Raji (cell line): Measurements from ENCODE around the gene ACTR6.

Experiments used
- POLR2A ChIP-seq: IDR thresholded peaks from 2 replicates; pipeline ENCODE4 v1.6.1; 2011; ENCODE audit warnings: low read depth, low read length, control low read depth; ENCODE audit not compliant: insufficient read depth

Gene ACTR6

DNA sequence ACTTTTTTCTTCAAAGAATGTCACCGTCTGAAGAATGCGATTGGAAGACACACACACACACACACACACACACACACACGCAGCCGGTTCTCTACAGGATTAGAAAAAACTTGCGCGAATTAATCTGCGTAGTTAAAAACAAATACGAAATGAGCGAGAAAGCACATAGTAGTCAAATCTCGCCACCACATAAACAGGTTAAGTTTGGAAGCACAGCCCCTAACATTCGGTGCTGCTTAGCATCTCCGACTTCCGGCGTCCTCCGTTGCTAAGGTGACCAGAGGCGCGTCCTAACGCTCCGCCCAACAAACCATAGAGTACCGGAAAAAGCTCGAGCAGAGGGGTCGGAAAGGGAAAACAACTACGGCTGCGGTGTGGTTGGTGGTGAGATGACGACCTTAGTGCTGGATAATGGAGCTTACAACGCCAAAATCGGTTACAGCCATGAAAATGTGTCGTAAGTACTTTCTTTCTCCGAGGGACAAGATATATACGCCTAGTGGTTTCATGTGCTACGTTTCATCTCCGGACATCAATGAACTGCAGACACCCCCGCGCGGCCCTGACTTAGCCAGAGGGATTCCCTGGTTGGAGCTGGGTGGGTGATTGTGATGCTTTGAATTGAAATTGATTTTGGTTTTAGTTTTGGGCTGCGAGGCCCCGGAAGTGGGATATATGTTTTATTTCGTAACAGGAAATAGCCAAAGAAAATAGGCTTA is at the start of gene ACTR6:
Gene ACTR6 (plus strand): TSS at position 353 of the 719 bp plus-strand sequence. CDS start 37 bp downstream, at position 390.
- peak; percentile 95 for TF ChIP-seq POLR2A

DNA sequence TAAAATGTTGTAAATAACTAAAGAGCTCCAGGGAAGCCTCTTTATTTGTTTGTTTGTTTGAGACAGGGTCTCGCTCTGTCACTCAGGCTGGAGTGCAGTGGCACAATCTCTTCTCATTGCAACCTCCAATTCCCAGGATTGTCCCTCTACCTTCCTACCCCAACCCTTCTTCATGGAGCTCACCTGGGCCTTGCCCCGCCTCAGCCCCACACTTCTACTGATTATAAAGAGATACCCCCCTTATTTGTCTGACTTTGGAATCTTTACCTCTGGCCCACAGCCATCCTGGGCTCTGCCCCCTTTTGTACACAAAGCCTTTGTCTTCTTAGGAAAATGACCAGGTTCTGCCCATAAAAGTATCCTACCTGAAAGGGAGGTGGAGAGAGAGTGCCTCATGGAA is 48.8 kb upstream of the ACTR6 start:
- no peak for TF ChIP-seq POLR2A

DNA sequence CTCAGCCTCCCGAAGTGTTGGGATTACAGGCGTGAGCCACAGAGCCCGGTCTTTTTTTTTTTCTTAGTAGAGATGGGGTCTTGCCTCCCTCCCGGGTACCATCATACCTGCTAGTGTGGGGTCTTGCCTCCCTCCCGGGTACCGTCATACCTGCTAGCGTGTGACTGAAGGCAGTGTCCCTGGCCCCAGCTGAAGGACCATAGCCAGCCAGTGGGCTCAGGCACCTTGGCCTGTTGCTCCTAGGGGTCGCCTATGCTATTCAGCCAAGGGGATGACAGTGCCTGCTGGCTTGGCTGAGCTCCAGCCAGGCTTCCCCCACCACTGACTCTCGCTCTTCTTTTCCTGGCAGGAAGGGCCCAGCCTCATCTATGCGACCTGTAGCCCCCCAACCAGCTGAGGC is 47.5 kb upstream of the ACTR6 start:
- TF ChIP-seq POLR2A, result no peak

DNA sequence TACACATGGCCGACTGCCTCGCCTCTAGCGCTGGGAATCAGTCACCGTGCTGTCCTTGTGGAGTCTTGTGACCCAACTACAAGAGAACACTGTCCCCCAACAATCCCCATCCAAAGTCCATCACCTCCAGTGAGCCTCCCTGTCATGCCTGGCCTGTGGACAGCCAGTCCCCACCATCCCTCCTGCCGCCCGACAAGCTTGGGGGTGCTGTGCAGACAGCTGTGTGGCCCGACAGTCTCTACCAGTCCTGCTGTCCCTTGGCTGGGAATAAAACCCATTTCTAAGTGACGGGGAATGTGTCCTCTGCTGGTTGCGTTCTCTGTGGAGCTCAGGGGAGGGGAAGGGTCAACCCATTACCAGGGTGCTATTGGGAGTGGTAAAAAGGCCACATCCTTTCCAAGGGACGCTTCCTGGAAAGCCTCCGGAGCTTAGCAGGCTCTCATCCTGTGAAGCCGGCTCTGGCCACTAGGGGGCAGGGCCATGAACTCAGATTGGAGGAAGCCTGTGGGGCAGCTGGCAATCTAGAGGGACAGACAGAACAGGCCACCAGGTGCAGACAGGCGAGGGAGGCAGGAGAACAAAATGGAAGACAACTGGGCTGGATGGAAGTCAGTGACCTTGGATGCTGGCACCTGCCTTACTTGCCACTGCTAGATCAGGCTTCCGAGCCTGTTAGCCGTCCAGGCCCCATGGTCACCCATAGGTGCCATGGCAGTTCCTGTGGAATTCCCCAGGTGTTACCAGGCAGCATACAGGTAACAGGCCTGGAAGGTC is 46.0 kb upstream of the ACTR6 start:
- TF ChIP-seq POLR2A, result no peak

DNA sequence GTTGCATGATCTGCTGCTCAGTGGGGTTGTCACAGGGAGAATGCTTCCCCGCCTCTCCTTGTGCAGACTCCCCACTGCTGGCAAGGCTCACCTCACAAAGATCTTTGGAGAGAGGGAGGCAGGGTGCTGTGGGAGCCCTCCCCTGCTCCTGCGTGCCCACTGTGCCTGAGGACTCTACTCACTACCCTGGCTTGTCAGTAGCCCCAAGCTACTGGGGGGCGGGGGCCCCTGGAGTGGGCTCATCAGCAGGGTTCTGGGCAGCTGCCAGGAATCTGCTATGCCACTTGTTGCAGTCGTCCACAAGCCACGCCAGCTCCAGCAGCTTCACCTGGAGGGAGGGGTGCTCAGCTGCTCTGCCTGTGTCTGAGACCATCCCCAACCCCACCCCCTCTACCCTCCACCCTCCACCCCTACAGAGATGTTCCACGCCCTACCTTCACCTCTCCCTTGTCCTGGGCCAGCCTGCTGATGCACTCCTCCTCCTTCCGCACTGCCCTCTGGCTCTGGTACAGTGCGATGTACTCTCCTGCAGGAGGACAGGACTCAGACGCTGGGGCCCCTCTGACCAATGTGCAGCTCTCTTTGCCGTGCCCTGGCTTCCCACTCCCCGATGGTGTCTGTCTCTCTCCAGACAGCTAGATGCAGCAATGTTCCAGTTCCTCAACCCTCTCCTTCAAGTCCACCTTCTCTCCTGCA is 43.7 kb upstream of the ACTR6 start:
- TF ChIP-seq POLR2A, result no peak

DNA sequence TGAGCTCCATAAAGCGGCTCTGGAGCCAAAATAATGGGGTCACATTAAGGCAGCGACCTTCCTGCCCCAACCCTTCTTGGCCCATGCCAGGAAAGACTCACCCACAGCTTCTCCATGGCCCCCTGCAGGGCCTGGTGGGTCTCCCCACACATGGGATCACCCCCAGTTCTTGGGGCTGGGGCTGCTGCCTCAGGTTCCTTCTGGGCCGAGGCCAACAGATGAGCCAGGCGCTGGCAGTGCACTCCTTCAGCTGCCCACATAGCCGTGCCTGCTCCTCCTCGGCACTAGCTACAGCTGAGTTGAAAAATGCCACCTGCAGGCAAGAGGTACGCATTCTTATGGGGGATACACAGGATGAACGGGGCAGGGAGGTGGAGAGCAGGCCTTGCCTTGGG is 43.2 kb upstream of the ACTR6 start:
- no peak for TF ChIP-seq POLR2A

DNA sequence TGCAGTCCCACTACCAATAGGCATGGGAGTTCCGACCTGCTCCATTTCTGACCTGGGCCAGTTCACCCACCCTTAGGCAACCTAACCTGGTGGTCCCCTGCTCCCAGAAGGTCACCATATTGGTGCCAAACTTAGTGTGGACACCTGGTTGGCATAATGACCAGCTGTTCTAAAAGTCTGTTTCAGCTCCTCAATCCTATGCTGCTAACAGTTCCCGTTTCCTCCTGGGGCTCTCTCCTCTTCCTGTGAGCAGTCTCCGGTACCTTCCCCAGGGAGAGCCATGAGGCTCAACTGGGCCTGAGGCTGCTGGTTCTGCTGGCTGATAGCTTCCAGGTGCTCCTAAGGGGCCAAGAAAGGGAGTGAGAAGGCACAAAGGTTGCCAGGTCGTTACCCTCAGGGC is 42.1 kb upstream of the ACTR6 start:
- TF ChIP-seq POLR2A, result no peak

DNA sequence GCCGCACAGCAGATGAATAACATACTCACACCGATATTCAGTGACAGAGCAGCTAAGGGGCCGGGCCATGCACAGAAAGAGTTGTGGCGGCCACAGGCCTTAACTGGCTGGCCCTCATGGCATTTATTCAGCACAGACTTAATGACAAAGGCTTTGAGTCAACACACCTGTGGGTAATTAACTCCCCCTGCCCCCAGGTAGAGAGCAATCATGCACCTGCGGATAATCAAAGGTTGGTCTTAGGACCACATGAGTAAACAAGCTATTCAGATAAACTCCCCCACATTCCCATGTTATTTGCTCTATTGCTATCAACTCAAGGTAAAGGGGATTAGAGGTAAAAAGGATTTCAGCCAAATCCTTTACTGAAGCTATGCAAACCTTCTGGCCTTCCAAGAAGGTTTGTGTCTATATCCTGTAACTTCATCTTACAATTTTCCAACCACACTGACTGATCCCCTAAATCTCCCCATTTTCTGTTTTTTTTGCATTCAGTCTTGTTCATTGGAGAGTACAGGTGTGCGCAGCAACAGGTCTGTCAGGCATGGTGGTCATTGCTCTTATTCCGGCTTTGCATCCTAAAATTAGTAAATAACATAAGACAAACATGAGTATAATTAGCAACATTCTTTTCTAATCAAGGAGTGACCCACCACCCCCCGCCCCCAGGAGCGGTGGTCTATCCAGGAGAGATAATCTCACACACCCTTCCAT is 41.1 kb upstream of the ACTR6 start:
- TF ChIP-seq POLR2A, result no peak

DNA sequence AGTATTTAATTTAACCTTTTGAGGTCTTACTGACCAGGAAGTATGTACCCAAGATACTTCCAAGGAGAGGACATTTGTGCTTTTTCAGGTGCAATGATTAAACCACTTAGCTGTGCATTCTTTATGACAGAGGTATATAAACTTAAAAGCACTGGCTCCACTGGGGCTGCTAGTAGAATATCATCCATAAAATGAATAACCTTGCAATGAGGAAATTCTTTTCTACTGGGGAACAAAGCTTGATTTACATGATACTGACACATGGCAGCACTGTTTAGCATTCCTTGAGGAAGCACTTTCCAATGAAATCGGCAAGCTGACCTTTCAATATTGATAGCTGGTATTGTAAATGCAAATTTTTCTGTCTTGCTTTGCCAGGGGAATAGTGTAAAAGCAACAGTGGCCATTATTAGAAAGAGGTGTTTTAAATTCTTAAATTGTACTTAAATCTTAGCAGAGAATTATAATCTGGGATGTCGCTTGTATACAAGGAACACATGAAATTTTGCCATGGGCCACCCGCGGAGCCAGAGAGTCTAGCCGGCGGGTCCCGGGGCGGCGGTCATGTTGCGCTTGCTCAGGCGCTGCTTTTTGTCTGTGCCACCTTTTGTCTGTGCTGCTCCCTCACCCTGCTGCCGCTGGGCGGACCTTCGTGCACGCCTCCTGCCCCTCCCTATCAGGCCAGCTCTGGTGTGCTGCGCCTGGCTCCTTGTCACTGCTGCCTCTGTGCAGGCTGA is 37.0 kb upstream of the ACTR6 start:
- TF ChIP-seq POLR2A, result no peak

DNA sequence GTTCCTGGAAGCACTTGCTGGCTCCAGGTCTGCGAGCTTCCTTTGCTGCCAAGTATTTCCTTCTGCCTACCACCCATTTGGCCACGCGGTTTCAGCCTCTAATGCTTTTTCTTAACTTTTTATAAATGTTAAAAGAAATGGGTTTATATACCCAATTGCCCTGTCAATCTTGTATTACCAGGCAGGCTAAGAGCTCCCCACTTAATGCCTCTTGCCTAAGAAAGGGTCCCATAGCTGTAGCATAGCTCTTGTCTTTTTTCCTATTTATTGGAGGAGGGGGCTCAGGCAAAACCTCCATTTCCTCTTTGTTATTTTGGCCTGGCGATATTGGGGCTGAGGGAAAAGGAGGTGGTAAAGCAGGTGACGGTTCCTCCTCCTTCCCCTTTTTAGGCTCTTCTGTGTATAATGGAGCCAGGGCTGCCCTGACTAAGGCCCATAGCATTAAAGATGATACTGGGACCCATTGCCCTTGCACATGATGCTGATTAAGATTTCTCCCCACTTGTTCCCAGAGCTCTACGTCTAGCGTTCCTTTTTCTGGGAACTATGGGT is 36.4 kb upstream of the ACTR6 start:
- TF ChIP-seq POLR2A, result no peak

DNA sequence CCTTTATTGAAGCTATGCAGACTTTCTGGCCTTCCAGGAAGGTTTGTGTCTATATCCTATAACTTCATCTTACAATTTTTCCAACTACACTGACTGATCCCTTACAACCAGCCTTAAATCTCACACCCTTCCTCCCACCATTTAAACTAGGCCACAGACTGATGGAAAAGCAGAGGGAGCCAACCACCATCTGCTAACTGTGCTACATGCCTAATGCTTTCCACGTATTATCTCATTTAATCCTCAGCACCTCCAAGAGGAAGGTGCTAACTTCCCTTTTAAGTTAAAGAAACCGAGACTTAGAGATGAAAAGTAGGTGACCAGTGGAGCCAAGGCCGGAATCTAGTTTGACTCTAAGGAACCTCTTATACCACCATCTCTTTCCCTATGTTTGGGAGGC is 35.3 kb upstream of the ACTR6 start:
- TF ChIP-seq POLR2A, result no peak

DNA sequence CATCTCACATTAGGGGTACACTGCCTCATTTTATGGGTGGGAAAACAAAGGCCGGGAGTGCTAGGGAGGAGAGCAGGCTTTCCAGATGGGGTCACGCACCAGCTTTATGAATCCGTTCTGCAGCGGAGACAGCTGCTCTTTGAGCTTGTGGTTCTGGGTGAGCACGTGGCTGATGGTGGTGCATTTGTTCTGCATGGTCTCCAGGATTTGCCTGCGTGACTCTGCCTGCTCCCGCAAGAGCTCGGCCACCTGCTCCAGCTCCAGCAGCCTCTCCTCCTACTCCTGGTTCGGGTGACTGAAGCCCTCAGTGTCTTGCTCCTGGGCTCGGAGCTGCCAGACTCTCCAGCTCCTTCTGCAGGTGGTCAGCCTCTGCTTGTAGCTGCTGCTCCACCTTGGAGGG is 34.4 kb upstream of the ACTR6 start:
- TF ChIP-seq POLR2A, result no peak

DNA sequence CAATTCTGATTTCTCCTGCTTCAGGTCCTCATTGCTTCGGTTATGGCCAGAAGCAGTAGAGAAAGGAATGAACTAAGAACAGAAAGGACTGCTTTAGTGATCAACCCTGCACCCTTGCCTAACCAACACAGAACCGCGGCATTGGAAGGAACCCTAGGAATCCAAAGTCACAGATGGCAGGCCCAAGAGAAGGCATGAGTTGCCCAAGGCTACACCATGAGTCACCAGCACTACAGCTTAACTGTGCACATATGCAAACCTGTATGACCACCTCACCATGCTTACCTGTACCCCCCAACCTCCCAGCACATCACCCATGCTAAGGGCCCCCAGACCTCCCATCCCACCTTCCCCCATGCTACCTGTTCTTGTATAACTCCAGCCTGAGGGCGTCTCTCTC is 32.1 kb upstream of the ACTR6 start:
- no peak for TF ChIP-seq POLR2A

DNA sequence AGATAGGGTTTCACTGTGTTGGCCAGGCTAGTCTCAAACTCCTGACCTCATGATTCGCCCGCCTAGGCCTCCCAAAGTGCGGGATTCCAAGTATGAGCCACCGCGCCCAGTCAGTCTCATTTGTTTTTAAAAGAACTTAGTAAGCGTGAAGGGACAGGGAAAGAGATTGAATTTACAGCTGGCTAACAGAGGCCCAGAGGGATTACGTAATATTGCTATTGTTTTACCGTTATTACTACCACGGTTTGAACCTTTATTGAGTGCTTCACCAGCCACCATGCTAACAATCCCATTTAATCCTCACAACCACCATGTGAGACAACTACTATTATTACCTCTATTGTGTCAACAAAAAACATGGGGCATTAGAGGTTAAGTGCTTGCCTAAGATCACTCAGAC is 31.3 kb upstream of the ACTR6 start:
- TF ChIP-seq POLR2A, result no peak

DNA sequence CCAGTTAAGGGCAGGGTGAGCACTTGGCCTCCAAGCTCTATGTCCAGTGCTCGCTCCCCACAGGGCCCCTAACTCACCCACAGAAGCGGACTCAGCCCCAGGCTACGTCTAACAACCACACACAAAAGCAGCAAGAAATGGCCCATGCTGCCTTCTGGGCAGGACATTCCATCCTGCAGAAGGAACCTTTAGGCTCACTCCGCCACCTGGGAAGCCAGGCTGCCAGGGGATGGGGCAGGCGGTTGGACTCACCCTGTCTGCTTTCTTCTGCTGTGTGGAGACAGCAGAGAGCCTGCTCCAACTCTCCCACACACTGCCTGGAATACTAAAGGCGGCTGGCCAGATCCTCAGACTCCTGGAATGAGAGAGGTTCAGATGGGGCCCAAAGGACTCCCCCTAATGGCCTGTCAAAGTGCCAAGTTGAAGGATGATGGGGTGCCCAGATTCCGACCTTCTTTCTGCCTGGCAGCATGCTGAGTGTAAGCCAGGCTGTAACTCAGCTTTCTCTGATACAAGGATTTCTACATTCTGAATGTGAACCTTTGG is 30.2 kb upstream of the ACTR6 start:
- no peak for TF ChIP-seq POLR2A

DNA sequence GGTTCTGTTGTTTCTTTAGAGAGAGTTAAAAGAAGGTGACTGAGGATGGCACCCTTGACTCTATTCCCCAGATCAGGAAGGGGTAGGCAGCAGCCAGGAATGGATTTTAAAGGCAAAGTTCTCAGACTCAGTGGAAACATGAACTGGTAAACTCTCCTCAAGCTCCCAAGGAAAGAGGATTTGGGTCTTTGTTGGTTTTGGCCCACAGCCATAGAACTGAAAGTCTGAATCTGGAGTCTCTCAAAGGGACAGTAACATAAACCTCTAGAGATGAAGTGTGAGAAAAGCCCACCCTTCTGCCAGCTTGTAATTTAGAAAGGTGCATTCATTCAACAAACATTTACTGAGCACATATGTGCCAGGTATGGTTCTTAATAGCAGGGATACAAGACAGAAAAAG is 29.4 kb upstream of the ACTR6 start:
- TF ChIP-seq POLR2A, result no peak
